SH-SY5Y (cell line): ENCODE results near the gene JOSD2.

Source experiments
- GATA2 ChIP-seq: IDR thresholded peaks from 2 replicates; pipeline ENCODE4 v1.6.1; 2011; ENCODE audit warnings: mild to moderate bottlenecking, low read depth, low read length
- GATA3 ChIP-seq: IDR thresholded peaks from 2 replicates; pipeline ENCODE4 v1.6.1; 2011; ENCODE audit warnings: low read depth, mild to moderate bottlenecking, low read length, moderate library complexity

JOSD2 gene

DNA sequence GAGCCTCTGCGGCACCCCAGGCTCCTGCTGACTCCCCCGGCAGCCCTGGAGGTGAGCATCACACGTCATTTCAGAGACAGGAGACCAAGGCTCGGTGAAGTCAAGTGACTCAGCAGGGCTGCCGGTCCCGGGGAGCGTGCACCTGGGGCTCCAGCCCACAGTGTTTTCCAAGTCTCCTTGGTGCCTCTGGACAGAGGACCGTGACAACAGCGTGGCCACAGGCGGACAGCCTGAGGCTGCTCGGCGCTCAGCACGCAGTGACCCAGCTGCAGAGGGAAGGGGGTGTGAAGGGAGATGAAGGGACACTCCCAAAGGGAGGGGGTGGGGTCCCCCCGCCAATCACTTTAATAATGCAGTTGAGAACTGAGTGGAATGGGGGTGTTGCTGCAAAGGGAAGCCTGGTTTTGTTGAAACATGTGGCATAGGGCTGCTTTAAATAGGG, 20.2 kb upstream of the JOSD2 start:
- TF ChIP-seq GATA2 (no peak), GATA3 (no peak)

DNA sequence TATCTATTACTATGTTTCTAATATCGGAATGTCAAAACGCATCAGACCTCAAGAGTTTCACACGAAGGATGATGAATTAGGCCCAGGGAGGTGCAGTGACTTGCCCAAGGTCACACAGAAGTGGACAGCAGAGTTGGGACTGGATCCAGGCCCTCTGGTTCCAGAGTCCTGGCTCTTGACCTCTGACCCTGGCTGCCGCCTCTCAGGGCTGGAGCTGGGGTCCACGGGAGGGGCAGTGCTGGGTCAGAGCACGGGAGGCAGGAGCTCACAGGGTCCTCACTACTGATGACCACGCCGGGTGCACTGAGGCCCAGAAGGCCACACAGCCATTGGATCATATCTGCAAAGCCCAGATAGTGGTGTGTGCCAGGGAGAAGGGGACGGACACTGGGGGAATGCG, 11.9 kb upstream of the JOSD2 start:
- no peak for TF ChIP-seq GATA2
- TF ChIP-seq GATA3: no peak

DNA sequence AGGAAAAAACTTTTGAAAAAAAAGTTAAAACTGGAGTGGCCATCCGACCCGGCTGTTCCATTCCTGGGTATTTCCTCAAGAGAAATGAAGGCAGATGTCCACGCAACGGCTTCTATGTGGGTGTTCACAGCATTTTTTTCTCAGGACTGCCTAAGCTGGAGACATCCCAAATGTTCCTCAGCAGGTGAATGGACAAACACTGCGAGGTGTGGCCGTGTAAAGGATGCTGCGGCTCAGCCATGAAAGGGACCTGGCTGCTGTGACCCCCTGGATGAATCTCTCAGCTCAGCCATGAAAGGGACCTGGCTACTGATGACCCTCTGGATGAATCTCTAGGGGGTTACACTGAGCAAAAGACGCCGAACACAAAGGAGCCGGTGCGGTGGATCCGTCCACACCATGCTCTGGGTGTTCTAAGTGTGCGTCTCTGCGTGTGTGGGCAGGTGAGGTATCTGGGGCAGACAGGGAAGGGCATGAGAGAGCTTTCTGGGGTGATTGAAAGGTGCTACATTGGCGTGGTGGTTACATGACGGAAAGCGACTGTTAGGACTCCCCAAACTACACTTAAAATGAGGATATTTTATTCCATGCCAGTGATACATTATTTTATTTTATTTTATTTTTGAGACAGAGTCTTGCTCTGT, 10.0 kb upstream of the JOSD2 start:
- TF ChIP-seq GATA2 (no peak), GATA3 (no peak)

DNA sequence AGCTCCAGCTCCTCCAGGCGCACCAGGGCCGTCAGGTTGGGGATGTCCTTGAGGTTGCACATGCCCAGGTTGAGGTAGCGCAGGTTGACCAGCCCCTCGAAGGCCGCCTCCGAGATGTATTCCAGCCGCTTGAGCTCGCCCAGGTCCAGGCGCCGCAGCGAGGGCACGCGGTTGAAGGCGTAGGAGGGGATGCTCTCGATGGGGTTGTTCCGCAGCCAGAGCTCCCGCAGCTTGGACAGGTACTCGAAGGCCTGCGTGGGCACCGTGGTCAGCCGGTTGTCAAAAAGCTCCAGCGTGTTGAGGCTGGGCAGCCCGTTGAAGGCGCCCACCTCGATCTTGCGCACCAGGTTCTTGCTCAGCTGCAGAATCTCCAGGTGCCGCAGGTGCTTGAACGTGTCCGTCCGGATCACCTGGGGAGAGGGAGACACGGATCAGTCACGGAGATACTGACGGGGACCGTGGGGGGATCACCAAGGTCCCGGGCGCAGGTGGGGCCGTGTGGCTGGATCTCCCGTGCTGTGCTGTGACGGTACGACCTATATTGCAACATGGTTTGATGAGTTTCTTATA, 8.1 kb upstream of the JOSD2 start:
- TF ChIP-seq GATA3: no peak
- no peak for TF ChIP-seq GATA2

DNA sequence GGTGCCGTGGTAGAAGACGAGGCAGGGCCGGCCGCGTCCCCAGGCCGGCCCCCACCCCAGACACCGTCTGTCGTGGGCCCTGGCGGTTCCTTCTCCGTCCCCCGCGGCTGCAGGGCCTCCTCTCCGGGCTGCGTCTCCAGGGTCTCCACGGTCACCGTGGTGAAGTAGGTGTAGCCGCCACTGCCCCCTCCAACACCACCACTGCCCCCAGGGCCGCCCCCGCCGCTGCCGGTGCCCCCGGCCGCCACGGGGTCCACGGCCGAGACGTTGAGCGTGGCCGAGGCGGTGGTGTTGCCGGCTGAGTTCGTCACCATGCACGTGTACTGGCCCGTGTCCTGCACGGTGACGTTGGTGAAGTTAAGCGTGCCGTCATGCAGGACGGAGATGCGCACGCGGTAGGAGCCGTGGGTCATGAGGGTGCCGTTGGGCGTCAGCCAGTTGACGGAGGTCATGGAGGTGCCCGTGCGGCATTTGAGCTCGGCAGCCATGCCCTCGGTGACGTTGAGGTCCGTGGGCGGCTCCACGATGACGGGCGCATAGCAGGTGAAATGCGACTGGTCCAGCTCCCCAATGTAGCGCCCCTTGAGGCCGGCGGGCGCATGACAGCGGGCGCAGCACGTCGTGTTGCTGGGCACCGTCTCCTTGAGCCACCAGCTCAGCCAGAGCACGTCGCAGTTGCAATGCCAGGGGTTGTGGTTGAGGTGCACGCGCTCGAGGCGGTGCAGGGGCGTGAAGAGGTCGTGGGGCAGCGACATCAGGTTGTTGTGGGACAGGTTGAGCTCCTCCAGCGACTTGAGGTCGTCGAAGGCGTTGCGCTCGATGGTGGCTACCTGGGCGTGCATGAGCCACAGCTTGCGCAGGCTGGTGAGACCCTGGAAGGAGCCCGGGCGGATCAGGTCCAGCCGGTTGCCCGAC, 7.4 kb upstream of the JOSD2 start:
- TF ChIP-seq GATA2: no peak
- TF ChIP-seq GATA3: no peak

DNA sequence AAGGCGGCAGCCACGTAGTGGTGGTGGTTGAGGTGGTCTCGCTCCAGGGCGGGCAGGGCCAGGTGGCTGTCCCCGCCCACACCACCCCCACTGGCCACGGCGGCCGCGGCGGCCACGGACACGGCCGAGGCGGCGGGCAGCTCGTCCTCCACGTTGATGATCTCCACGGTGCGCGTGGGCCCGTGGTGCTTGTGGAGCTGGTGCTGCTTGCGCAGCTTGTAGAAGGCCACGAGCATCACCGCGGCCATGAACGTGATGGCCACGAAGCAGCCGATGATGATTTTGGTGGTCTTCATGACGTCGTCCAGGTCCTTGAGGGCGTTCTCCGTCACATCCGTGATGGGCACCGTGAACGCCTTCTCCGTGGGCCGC, 6.7 kb upstream of the JOSD2 start:
- TF ChIP-seq GATA3 (no peak), GATA2 (no peak)

DNA sequence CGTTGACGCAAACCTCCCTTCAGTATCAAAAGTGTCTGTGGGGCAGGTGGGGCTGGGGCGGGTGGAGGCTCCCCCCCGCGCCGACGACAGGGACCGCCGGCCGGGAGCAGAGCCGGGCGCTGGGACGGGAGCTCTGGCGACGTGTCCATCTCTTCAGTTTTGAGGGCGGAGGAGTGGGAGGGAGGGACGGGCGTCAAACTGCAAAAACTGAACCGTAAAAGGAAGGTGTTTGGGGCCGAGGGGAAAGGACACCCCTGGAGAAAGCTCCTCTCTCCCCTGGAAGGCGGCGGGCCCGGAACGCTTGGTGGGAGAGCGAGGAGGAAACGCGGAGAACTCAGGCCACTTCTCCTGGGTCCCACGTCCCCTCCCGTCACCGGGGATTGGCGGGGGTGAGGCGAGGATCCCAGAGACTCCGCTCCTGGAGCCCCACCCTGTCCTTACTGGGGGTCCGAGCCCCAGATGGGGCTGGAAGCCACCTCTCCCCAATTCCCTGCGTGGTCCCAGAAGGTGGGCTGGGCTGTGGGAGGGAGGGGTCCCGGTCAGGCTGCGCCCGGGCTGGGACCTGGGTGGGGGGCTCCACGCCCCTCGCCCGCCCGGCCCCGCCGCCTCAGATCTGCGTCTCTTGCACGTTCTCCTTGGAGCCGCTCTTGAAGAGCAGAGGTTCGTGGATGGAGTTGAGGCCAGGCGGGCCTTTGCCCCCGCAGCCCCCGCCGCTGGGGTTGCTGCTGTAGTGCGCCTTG, 6.1 kb upstream of the JOSD2 start:
- TF ChIP-seq GATA2 (no peak), GATA3 (no peak)

DNA sequence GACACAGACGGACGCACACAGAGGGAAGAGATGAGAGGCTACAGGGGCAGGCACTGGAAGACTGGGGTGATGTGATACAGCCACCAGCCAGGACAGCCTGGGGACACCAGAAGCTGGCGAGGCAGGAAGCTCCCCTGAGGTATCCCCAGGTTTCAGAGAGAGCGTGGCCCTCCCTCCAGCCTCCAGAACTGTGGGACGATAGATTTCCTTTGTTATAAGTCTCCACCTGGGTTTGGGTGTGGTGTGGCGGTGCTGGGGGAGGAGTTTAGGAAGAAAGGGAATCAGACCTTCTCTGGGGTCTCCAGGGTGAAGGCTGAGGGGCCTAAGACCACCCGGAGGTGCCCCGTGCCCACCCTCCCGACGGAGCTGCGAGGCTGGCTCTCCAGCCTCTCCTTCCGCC, 5.5 kb upstream of the JOSD2 start:
- TF ChIP-seq GATA2 (no peak), GATA3 (no peak)

DNA sequence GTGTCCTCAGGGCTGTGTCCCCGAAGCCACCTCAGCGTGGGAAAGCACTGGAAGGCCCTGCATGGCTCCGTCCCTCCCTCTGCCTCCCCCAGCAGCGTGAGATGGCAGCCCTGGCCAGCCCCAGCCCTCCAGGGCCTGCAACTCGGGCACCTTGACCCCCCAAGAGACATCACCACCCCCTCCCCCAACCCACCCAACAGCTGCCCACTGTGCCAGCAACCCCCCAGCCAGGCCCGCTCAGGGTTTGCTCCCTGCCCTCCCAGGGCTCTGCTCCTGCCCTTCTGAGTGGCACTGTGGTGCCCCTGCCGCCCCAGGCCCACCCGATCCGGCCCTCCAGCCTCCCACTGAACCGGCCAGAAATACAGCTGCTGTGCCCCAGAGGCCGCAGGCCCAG, 4.2 kb upstream of the JOSD2 start:
- TF ChIP-seq GATA2 (no peak), GATA3 (no peak)

DNA sequence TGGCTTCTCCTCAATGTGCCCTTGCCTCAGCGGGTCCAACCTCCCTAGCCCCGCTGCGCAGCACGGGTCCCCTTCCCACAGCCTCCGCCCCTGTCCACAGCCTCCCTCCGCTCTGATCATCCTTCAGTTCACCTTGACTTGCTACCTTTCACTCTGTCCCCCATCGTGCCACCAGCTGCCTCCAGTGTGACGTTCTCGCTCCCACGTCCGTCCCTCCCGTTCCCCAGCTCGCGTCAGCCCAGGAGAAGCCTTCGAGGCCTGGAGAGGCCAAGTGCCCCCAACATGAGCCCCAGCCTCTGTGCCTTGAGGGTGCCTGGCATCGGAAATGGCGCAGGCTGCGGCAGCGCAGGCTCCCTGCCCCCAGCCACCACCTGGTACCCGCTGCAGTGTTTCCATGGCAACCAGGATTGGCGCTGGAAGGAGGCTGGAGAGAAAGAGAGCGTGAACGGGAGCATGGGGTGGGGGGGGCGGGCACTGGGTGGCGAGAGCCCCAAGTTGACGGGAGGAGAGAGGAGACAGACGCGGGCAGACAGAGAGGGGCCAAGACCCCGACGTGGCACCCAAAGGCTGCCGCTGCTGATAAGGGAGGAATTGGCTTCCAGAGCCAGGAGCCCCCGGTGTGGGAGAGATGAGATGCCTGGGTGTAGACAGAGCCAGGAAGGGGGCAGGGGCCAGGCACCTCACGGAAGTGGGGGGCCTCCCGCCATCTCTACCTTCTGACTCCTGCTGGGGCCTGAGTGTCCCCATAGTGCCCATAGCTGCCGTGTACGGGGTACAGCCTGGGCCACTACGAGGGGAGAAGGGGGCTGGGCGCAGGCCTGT, 3.6 kb upstream of the JOSD2 start:
- TF ChIP-seq GATA3: no peak
- TF ChIP-seq GATA2: peak; percentile 57

DNA sequence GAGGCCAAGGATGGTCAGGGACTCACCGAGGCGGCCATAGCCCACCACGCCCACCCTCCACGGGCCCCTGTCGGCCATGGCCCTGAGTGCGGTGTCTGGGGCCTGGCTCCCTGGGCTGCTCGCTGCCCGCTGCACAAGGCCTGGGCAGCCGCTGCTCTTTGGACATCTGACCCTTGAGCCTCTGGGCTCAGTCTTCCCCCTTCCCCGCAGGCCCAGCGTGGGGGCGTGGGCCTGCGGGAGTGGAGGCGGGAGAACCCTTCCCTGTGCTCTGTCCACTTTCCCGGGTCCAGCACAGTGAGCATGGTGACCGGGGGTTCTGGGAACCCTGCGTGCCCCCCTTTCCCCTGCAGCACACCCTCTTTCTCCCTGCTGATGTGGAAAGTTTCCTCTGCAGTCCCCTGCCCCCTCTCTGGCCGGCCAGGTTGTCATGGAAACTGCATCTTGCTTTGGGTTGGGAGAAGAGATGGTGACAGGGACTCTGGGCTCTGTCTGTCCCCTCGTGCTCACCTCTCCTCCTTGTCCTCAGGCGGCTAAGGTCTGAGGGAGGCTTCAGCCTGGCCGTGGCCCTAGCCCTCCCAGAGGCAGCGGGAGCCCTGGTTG, 2.9 kb upstream of the JOSD2 start, which contains the start of gene ASPDH:
Gene ASPDH (minus strand): TSS at position 168 of the 600 bp plus-strand sequence. CDS start 90 bp downstream, at position 78.
- TF ChIP-seq GATA2: no peak

DNA sequence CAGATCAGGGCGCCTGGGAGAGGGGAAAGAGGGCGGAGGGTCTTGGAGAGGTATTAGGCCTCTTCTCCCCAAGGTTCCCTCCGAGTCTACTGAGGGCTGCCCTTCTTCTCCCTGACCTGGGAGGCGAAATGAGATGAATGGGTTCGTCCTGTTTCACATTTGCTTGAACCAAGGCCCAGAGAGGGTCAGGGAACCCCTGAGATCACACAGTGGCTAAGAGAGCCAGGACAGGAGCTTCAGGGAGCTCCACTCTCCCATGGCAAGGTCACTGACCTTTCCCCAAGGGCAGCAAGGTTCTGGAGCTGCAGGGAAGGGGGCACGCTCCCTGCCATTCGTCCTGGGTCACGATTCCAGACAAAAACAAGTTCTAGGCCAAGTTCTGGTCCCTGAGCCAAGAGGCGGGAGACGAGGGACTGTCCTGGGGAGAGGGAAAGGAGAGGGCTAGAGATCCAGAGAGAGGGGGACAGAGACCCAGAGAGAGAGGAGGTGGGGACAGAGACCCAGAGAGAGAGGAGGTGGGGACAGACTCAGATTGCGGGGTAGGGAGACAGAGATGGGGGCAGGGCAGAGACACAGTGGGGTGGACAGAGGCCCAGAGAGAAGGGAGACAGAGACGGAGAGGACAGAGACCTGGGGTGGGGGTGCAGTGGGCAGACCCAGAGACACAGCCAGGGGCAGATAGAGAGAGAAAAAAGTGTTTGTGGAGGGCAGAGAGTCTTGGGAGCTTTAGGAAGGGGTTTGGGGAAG, 2.2 kb upstream of the JOSD2 start:
- TF ChIP-seq GATA2 (no peak), GATA3 (no peak)

DNA sequence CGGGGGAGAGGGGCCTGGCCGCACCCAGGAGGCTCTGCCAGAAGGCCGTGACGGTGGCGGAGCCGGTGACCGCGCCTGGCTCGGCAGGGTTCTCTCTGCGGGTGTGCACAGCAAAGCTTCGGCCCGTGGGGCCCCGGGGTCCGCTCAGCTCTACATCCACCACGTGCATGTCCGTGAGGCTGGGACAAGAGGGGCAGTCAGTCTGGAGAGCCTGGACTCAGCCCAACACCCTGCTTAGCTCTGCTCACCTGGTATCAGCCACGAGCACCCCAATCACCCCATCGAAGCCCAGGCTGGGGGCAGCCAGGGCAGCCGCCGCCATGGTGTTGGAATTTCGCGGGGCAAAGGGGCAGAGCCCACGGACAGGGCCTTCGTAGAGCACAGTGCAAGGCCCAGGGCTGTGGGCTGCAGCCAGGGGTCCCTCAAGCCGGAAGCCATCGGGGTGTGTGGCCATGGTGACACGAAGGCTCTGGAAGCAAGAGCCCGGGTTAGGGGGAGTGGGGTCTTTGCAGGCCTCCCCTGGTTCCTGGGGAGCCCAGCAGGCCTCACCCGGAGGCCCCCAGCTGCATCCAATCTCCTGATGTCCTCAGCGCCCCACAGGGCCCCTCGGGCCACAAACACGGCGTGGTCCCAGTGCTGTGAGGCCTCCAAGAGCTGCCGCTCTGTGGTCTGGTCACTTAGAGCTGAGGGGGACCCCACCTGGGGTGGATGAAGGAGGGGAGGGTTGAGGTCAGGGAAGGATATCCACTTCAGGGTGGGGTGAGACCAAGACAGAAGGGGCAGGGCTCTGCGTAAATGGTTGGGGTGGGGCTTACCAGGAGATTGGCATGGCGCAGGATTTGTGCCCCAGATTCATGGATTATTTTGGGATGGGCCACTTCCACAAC, 1.4 kb upstream of the JOSD2 start:
- TF ChIP-seq GATA3 (no peak), GATA2 (no peak)
